Type B pancreatic cell (in vitro differentiated cells): ENCODE data around the gene DSC3. TPM values are rescaled to one million over a fixed set of nuclear protein-coding genes. Genes with fewer than 3 reads are reported as not detected.

ENCODE experiments used
- DNase-seq: peaks from one replicate; pipeline ENCODE4 v3.0.0; 2021; ENCODE audit warnings: mixed read lengths; ENCODE audit not compliant: unreplicated experiment; ENCODE audit errors: extremely low spot score
- H3K27ac Mint-ChIP-seq: 2 replicates; pipeline ENCODE4 v1.8.0; 2021; ENCODE audit warnings: mild to moderate bottlenecking, mixed read lengths
- H3K27me3 Mint-ChIP-seq: 2 replicates; pipeline ENCODE4 v1.8.0; 2021; ENCODE audit warnings: mixed read lengths
- H3K36me3 Mint-ChIP-seq: 2 replicates; pipeline ENCODE4 v1.8.0; 2021; ENCODE audit warnings: mixed read lengths
- H3K4me1 Mint-ChIP-seq: one replicate; pipeline ENCODE4 v1.8.0; 2021; ENCODE audit warnings: mixed read lengths; ENCODE audit not compliant: unreplicated experiment
- H3K4me3 Mint-ChIP-seq: 2 replicates; pipeline ENCODE4 v1.8.0; 2021; ENCODE audit warnings: mild to moderate bottlenecking, mixed read lengths
- H3K9me3 Mint-ChIP-seq: 2 replicates; pipeline ENCODE4 v1.8.0; 2021; ENCODE audit warnings: mixed read lengths
- total RNA-seq: library from RNA; stranded (reverse); gene quantifications from 2 replicates; pipeline ENCODE4 v1.2.1, GENCODE V29; 2021; ENCODE audit warnings: low replicate concordance
- TF ChIP-seq, protein P1 (sequence below): fragments of 200-600 bp; sonication (generic); conservative IDR thresholded peaks from 2 replicates; pipeline ENCODE4 v1.5.0; 2021; ENCODE audit warnings: antibody characterized with exemption, mild to moderate bottlenecking

The DSC3 gene
- total RNA-seq, 1 donor from 2014 or later: 67.7 TPM

DNA sequence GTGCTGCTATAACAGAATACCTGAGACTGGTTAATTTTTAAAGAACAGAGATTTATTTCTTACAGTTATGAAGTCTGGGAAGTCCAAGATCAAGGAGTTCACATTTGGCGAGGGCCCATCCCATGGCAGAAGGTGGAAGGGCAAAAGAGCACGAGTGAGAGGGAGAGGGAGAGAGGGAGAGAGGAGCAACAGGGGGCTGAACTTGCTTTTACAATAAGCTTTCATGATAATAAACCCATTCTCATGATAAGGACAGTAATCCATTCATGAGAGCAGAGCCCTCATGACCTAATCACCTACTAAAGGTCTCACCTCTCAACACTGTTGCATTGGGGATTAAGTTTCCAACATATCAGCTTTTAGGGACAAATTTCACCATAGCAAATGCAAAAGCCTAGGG, 45.3 kb downstream of the DSC3 start:
- no peaks in the 10 kb centered on the region for H3K4me1 Mint-ChIP-seq
- no peak overlapping the region for H3K4me3 Mint-ChIP-seq
- peak overlapping the region; percentile 4 for H3K27ac Mint-ChIP-seq
- peaks cover 4% of the 10 kb centered on the region for H3K36me3 Mint-ChIP-seq
- TF ChIP-seq, protein P1, sequence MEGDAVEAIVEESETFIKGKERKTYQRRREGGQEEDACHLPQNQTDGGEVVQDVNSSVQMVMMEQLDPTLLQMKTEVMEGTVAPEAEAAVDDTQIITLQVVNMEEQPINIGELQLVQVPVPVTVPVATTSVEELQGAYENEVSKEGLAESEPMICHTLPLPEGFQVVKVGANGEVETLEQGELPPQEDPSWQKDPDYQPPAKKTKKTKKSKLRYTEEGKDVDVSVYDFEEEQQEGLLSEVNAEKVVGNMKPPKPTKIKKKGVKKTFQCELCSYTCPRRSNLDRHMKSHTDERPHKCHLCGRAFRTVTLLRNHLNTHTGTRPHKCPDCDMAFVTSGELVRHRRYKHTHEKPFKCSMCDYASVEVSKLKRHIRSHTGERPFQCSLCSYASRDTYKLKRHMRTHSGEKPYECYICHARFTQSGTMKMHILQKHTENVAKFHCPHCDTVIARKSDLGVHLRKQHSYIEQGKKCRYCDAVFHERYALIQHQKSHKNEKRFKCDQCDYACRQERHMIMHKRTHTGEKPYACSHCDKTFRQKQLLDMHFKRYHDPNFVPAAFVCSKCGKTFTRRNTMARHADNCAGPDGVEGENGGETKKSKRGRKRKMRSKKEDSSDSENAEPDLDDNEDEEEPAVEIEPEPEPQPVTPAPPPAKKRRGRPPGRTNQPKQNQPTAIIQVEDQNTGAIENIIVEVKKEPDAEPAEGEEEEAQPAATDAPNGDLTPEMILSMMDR: no peak
- no peaks in the 10 kb centered on the region for H3K27me3 Mint-ChIP-seq
- no peak for DNase-seq
- H3K9me3 Mint-ChIP-seq: no peaks in the 10 kb centered on the region

DNA sequence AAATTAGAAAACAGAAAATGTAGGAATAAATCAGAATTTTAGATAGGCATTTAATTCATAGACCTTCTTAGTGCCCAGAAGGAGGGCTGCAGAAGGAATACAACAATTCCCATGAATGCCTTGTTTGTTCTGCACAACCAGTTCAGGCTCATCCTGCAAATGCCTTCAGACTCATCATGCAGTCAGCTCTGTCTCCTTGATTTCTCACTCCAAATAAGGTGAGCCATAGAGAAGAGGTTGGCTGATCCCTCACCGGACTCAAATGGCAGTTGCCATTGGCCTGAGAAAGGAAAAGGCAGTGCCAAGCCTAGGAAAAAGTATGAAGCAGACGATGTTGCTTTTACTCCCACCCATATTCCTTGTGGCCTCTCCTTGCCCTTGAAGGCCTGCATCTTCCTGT, 50.3 kb downstream of the DSC3 start:
- no peak for DNase-seq
- no peaks in the 10 kb centered on the region for H3K4me1 Mint-ChIP-seq
- H3K9me3 Mint-ChIP-seq: no peaks in the 10 kb centered on the region
- H3K27me3 Mint-ChIP-seq: no peaks in the 10 kb centered on the region
- no peak overlapping the region for H3K4me3 Mint-ChIP-seq
- peaks cover 4% of the 10 kb centered on the region for H3K36me3 Mint-ChIP-seq
- H3K27ac Mint-ChIP-seq: no peak overlapping the region
- TF ChIP-seq, protein P1: no peak

DNA sequence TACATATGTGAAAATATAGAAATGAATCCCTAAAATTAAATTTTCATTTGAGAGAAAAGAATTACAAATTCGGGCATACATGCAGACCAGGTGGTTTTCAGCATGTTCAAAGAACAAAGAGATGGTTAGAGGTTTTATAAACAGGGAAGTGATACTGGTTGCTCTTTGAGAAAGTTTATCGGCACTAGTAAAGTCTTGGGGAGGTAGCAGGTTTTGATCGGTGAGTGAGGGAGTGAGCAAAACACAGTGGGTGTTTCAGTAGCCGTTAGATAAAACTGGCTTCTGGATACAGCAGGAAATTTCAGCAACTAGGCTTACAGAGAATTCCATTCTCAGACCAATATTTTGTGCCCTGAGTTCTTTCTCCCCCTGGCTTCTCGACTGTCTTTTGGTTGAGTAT, 51.1 kb downstream of the DSC3 start:
- Mint-ChIP-seq H3K4me3 (no peak overlapping the region), H3K4me1 (no peaks in the 10 kb centered on the region), H3K9me3 (no peaks in the 10 kb centered on the region), H3K36me3 (peaks cover 4% of the 10 kb centered on the region), H3K27ac (no peak overlapping the region), H3K27me3 (no peaks in the 10 kb centered on the region)
- TF ChIP-seq, protein P1: no peak
- DNase-seq: no peak

DNA sequence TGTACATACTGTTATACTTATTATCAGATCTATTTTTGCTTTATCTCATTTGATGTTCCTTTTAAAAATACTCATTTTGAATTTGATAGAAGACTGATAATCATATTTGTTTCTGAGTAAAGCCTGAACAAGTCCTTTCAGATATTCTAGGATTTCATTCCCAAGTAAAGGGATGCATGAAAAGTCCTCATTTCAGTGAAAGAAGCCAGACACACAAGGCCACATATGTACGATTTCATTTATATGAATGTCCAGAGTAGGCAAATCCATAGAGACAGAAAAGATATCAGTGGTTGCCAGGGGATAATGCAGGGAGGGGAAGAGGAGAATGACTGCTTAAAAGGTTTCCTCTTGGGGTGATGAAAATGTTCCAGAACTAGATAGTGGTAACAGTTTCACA, 53.4 kb downstream of the DSC3 start:
- no peaks in the 10 kb centered on the region for H3K9me3 Mint-ChIP-seq
- DNase-seq: no peak
- TF ChIP-seq, protein P1: no peak
- H3K27me3 Mint-ChIP-seq: no peaks in the 10 kb centered on the region
- no peaks in the 10 kb centered on the region for H3K4me1 Mint-ChIP-seq
- no peaks in the 10 kb centered on the region for H3K36me3 Mint-ChIP-seq
- no peak overlapping the region for H3K4me3 Mint-ChIP-seq
- H3K27ac Mint-ChIP-seq: no peak overlapping the region

DNA sequence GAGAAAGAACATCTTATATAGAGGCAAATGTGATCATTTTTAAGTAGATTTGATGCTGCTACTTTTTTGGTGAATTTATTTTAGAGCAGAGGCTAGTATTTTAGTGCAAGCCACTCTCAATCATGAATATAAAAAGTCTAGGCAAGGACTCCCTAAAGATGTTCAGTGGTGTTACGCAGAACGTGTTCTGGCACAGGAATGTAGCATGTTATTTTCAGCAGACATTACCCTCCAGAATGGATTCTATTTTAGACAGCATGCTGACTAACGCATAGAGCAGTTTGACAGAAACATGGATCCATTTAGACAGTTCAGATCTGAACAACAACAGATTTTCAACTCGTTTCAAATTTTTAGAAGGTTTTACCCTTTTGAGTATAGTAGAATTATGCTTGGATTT, 54.1 kb downstream of the DSC3 start:
- no peak for DNase-seq
- H3K27me3 Mint-ChIP-seq: no peaks in the 10 kb centered on the region
- no peaks in the 10 kb centered on the region for H3K9me3 Mint-ChIP-seq
- H3K27ac Mint-ChIP-seq: peak overlapping the region; percentile 94
- H3K36me3 Mint-ChIP-seq: no peaks in the 10 kb centered on the region
- H3K4me3 Mint-ChIP-seq: no peak overlapping the region
- H3K4me1 Mint-ChIP-seq: no peaks in the 10 kb centered on the region
- TF ChIP-seq, protein P1: no peak
